Cardiac septum (tissue), 1 donor: ENCODE measurements around the gene SPNS3. TPM values are rescaled to one million over a fixed set of nuclear protein-coding genes. Genes with fewer than 3 reads are reported as not detected.

Source experiments
- DNase-seq: peaks from one replicate; pipeline ENCODE4 v3.0.0-alpha.2; 2020; ENCODE audit warnings: low spot score
- intact Hi-C: fragments of 100-400 bp; cut with DNase I; formaldehyde crosslinking; loops from one replicate; pipeline ENCODE4 v1.14.0; 2022
- total RNA-seq: library from RNA; stranded (reverse); fragmentation: NEBNext Ultra II Directional; extraction: Animal tissue kit (Norgen Biotek cat#: 25700); gene quantifications from one replicate; pipeline ENCODE4 v1.2.1, GENCODE V29; 2021
- donor health status: DM: no; HTN: no; CAD: no.

SPNS3 gene
- total RNA-seq, 1 donor from 2014 or later: 0.54 TPM

DNA sequence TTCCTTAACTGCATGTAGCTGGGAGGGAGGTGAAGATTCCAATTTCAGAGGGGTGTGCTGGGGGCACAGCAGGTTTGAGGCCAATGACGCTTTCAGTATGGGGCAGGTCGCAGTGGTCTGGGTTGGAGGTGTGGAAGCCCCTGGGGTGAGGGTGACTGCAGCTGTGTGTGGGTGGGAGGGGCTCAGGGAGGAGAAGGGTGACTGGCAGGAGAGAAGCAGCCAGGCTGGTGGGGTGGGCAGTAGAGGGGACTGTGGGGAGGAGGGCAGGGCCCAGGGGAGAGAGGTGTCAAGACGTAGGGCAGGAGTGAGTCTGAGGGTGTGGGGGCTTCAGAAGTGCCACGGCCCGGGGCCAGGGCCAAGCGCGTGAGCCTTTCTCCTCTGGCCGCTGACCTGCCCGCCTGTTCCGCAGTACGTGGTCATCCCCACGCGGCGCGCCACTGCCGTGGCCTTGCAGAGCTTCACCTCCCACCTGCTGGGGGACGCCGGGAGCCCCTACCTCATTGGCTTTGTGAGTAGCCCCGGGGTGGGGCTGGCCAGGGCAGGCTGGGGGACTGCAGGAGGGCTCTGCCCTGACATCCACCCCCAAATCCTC, 102.0 kb downstream of the SPNS3 start:
- no peak for DNase-seq
- intact Hi-C loops: loop anchor here (5.0 kb wide), 1 partner anchor 33 kb away; no protein-coding TSS in a partner anchor

DNA sequence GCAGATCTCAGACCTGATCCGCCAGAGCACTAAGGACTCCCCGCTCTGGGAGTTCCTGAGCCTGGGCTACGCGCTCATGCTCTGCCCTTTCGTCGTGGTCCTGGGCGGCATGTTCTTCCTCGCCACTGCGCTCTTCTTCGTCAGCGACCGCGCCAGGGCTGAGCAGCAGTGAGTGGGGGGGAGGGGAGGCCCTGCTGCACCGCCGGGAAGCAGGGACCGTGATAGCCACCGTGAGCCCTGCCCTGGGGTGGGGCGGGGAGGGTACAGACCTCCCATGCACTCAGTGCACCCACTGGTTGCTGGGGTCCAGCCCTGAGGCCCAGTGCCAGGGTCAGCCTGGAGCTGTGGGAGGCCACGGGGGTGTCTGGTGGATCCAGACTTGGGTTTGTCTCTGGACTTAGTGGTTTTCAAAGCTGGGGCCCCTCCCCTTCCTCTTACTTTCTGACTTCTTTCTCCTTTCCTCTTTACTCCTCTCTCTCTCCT, 102.6 kb downstream of the SPNS3 start:
- no peak for DNase-seq
- intact Hi-C loops: loop anchor here (5.0 kb wide), 1 partner anchor 34 kb away; no protein-coding TSS in a partner anchor

DNA sequence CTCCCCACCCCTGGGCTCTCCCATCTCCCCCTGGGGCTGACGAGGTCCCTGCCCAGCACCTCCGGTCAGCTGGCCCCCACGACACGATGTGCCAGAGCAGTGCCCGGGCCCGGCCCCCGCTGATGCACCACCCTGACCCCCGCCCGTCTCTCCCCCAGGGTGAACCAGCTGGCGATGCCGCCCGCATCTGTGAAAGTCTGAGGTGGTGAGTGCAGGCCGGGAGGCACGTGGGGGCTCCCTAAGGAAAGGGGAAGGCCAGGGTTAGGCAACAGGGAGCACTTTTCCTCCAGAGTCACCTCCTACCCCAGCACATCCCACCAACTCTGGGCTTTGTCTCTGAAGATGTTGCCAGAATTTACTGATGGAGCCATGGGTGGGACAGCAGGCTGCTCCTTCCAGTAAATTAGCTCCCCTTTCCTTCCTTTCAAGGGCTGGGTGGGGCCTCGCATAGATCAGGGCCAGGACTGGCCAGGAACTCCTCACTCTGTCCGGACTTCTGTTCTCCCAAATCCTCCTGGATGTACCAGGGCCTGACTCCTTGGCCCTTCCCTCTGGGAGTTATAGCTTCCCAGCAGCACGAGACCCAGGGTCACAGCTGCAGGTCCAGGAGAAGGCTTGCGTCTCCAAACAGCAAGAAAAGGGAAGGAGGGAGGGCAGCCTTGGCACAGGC, 103.1 kb downstream of the SPNS3 start:
- no peak for DNase-seq
- intact Hi-C loops: loop anchor here (5.0 kb wide), 1 partner anchor 35 kb away; no protein-coding TSS in a partner anchor

Other genes with a start within 250 kb of the SPNS3 start
- 21.4 TPM for gene ANKFY1, start 170.0 kb upstream of the SPNS3 start, total RNA-seq
- 80.4 TPM for gene UBE2G1, start 67.3 kb upstream of the SPNS3 start, total RNA-seq
- 10.3 TPM for gene SPNS2, start 64.9 kb downstream of the SPNS3 start, total RNA-seq
- 26.1 TPM for gene MYBBP1A, start 121.4 kb downstream of the SPNS3 start, total RNA-seq
- not detected for gene GGT6, start 126.6 kb downstream of the SPNS3 start, total RNA-seq
- 8.1 TPM for gene SMTNL2, start 150.6 kb downstream of the SPNS3 start, total RNA-seq
- gene ALOX15, start 207.7 kb downstream of the SPNS3 start, total RNA-seq: 0.35 TPM